Colonic mucosa (tissue), 4 donors: ENCODE measurements around the gene RAB4B. TPM values are rescaled to one million over a fixed set of nuclear protein-coding genes. Genes with fewer than 3 reads are reported as not detected.

Source experiments
- DNase-seq: peaks from one replicate; pipeline ENCODE4 v3.0.0-alpha.2; 2020
- H3K27ac ChIP-seq: fragments of 200-600 bp; one replicate; pipeline ENCODE4 v1.8.0; 2021
- H3K27me3 ChIP-seq: fragments of 200-600 bp; one replicate; pipeline ENCODE4 v1.8.0; 2021
- H3K36me3 ChIP-seq: fragments of 200-600 bp; one replicate; pipeline ENCODE4 v1.8.0; 2021
- H3K4me1 ChIP-seq: fragments of 200-600 bp; one replicate; pipeline ENCODE4 v1.8.0; 2021; ENCODE audit warnings: mild to moderate bottlenecking
- H3K4me3 ChIP-seq: fragments of 200-600 bp; one replicate; pipeline ENCODE4 v1.8.0; 2021
- H3K9ac ChIP-seq, 2 donors: one replicate each; pipeline ENCODE4 v1.7.0; 2013; ENCODE audit warnings: control low read depth in 2 of 2, low read depth in 2 of 2, low read length in 2 of 2
- H3K9me3 ChIP-seq: fragments of 200-600 bp; one replicate; pipeline ENCODE4 v1.8.0; 2021
- CTCF ChIP-seq: fragments of 200-600 bp; IDR thresholded peaks from one replicate; pipeline ENCODE4 v1.8.0; 2022; ENCODE audit warnings: antibody characterized with exemption, mild to moderate bottlenecking
- intact Hi-C: fragments of 100-400 bp; cut with DNase I; formaldehyde crosslinking; loops from one replicate; pipeline ENCODE4 v1.14.1; 2022
- total RNA-seq, 2 donors: library from RNA; stranded (reverse); fragmentation: NEBNext Ultra II Directional in 1 of 2; extraction: Animal tissue kit (Norgen Biotek cat#: 25700) in 1 of 2; gene quantifications; one replicate each; pipeline ENCODE4 v1.2.1, GENCODE V29; 2021
- donor health status: healthy.
- donor health status: DM: no; HTN: no; CAD: no.
- donor health status: DM: no; HTN: no; CAD: no.

Gene RAB4B
- total RNA-seq, 2 donors from 2014 or later = 42.3 to 53.4 TPM

GRCh38 chr19:40737102-40737644 is 40.9 kb upstream of the RAB4B start:
- Histone ChIP-seq H3K36me3 (peaks cover 7% of the 10 kb centered on the region), H3K9ac (no peak overlapping the region), H3K27ac (no peak overlapping the region), H3K4me1 (no peaks in the 10 kb centered on the region), H3K27me3 (no peaks in the 10 kb centered on the region), H3K4me3 (no peak overlapping the region), H3K9me3 (no peaks in the 10 kb centered on the region)
- no peak for DNase-seq
- TF ChIP-seq CTCF = no peak
- intact Hi-C loops = no loop called here

DNA sequence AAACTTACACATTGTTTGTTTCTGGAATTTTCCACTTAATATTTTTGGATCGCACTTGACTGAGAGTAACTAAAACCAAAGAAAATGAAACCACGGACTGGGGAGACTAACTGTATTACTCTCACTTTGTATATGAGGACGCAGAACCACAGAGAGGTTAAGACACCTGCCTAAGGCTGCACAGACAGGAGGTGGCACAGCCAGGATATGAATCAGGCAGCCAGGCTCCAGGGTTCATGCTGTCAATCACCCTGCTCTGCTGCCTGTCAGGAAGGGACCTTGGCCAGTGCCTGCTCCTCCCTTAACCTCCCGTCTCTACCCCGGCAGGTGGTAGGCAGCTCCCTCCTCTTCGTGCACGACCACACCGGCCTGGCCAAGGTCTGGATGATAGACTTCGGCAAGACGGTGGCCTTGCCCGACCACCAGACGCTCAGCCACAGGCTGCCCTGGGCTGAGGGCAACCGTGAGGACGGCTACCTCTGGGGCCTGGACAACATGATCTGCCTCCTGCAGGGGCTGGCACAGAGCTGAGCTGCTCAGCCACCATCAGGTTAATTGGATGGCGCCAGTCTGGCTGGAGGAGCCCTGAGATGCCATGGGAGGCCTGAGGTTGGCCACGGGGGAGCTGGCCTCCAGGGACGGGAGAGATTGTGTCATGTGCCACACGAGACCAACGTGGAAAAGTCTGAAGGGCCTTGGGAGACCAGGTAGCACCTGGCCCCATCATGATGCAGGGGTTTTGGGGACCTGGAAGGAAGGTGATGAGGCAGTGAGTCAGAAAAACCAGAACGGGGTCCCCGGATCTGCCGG is 38.8 kb upstream of the RAB4B start:
- no peak for DNase-seq
- TF ChIP-seq CTCF = no peak
- Histone ChIP-seq H3K4me1 (no peaks in the 10 kb centered on the region), H3K9me3 (no peaks in the 10 kb centered on the region), H3K27ac (no peak overlapping the region), H3K36me3 (no peaks in the 10 kb centered on the region), H3K27me3 (no peaks in the 10 kb centered on the region), H3K4me3 (no peak overlapping the region), H3K9ac (no peak overlapping the region)
- intact Hi-C loops = no loop called here

GRCh38 chr19:40739871-40740703 is 38.0 kb upstream of the RAB4B start:
- H3K36me3 ChIP-seq = no peaks in the 10 kb centered on the region
- H3K4me1 ChIP-seq = no peaks in the 10 kb centered on the region
- H3K9ac ChIP-seq = peak overlapping the region in 1 of 2 donors; percentile 19
- H3K4me3 ChIP-seq = no peak overlapping the region
- no peak overlapping the region for H3K27ac ChIP-seq
- no peaks in the 10 kb centered on the region for H3K9me3 ChIP-seq
- no peak for DNase-seq
- intact Hi-C loops = no loop called here
- H3K27me3 ChIP-seq = no peaks in the 10 kb centered on the region
- no peak for TF ChIP-seq CTCF

DNA sequence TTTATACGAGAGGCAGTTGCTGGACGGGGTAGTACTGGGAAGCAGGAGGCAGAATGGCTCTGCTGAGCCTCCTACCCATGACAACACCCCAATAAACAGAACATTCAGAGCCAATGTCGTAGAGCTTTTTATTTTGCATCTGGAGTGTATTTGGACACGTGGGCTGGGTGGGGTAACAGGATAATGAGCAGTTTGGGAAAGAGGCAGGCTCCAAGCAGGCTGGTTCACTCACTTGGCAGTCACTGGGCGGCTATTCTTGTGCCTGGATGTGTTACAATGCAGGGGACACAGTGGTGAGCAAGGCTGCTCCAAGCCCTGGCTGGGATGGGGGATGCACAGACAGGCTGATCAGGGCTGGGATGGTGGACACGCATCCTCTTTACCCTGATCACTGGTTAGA is 37.3 kb upstream of the RAB4B start:
- H3K27ac ChIP-seq = no peak overlapping the region
- peak overlapping the region in 1 of 2 donors; percentile 19 for H3K9ac ChIP-seq
- H3K4me3 ChIP-seq = no peak overlapping the region
- H3K27me3 ChIP-seq = no peaks in the 10 kb centered on the region
- H3K4me1 ChIP-seq = no peaks in the 10 kb centered on the region
- peak; percentile 45 for DNase-seq
- TF ChIP-seq CTCF = no peak
- intact Hi-C loops = no loop called here
- no peaks in the 10 kb centered on the region for H3K36me3 ChIP-seq
- H3K9me3 ChIP-seq = no peaks in the 10 kb centered on the region

GRCh38 chr19:40741527-40742390 is 36.3 kb upstream of the RAB4B start:
- H3K9ac ChIP-seq = no peak overlapping the region
- no peaks in the 10 kb centered on the region for H3K9me3 ChIP-seq
- TF ChIP-seq CTCF = no peak
- no peak for DNase-seq
- H3K27ac ChIP-seq = no peak overlapping the region
- H3K4me1 ChIP-seq = no peaks in the 10 kb centered on the region
- no peak overlapping the region for H3K4me3 ChIP-seq
- no peaks in the 10 kb centered on the region for H3K27me3 ChIP-seq
- H3K36me3 ChIP-seq = no peaks in the 10 kb centered on the region
- intact Hi-C loops = no loop called here
